Progenitor cell of endocrine pancreas (in vitro differentiated cells): ENCODE results near the gene FNDC5. TPM values are rescaled to one million over a fixed set of nuclear protein-coding genes. Genes with fewer than 3 reads are reported as not detected.

Source experiments
- DNase-seq: peaks from one replicate; pipeline ENCODE4 v3.0.0; 2021; ENCODE audit warnings: low spot score; ENCODE audit not compliant: unreplicated experiment
- H3K27ac Mint-ChIP-seq: 2 replicates; pipeline ENCODE4 v1.8.0; 2021; ENCODE audit warnings: mild to moderate bottlenecking, moderate library complexity, mixed read lengths
- H3K27me3 Mint-ChIP-seq: 2 replicates; pipeline ENCODE4 v1.8.0; 2021; ENCODE audit warnings: mixed read lengths
- H3K36me3 Mint-ChIP-seq: 2 replicates; pipeline ENCODE4 v1.8.0; 2022; ENCODE audit warnings: mixed read lengths; ENCODE audit not compliant: insufficient read depth
- H3K4me1 Mint-ChIP-seq: 2 replicates; pipeline ENCODE4 v1.8.0; 2021; ENCODE audit warnings: low read depth, mixed read lengths
- H3K4me3 Mint-ChIP-seq: 2 replicates; pipeline ENCODE4 v1.8.0; 2021; ENCODE audit warnings: low read depth, mild to moderate bottlenecking, moderate library complexity, mixed read lengths
- H3K9me3 Mint-ChIP-seq: 2 replicates; pipeline ENCODE4 v1.8.0; 2021; ENCODE audit warnings: low read depth, mixed read lengths
- total RNA-seq: library from RNA; stranded (reverse); gene quantifications from 2 replicates; pipeline ENCODE4 v1.2.1, GENCODE V29; 2021
- TF ChIP-seq, protein P1 (sequence below): fragments of 200-600 bp; sonication (generic); IDR thresholded peaks from one replicate; pipeline ENCODE4 v1.5.0; 2021; ENCODE audit warnings: antibody characterized with exemption, mild to moderate bottlenecking; ENCODE audit not compliant: unreplicated experiment

FNDC5 gene
- total RNA-seq, 1 donor from 2014 or later, result 6.3 TPM

DNA sequence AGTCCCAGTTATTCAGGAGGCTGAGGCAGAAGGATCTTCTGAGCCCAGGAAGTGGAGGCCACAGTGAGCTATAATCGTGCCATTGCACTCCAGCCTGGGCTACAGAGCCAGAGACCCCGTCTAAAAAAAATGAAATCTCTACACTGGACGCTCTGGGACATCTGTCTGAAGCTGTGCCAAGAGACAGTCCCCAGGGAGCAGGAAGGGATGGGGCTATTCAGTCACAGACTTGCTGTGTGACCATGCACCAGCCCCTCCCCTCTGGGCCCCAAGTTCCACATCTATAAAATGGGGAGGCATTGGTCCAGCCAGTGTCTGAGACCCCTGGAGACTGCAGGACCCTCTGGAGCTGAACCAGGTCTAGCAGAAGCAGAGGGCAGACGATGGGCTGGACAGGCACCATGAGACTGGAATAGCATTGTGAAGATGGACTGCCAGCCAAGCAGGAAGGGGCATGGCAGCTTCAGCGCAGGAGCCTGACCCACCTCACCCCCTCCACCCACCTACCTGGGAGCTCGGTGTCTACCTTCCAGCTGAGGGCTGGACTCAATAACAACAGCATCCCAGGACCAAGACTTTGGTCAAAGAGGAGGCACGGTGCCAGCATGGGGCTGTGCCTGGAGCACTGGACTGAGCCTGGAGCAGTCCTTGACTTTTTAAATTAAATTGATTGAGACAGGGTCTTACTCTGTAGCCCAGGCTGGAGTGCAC lies 29.0 kb upstream of the FNDC5 start:
- Mint-ChIP-seq H3K36me3 (no peaks in the 10 kb centered on the region), H3K4me1 (no peaks in the 10 kb centered on the region), H3K27ac (no peak overlapping the region), H3K27me3 (peaks cover 50% of the 10 kb centered on the region), H3K4me3 (peak overlapping the region; percentile 71), H3K9me3 (no peaks in the 10 kb centered on the region)
- no peak for DNase-seq
- TF ChIP-seq, protein P1, sequence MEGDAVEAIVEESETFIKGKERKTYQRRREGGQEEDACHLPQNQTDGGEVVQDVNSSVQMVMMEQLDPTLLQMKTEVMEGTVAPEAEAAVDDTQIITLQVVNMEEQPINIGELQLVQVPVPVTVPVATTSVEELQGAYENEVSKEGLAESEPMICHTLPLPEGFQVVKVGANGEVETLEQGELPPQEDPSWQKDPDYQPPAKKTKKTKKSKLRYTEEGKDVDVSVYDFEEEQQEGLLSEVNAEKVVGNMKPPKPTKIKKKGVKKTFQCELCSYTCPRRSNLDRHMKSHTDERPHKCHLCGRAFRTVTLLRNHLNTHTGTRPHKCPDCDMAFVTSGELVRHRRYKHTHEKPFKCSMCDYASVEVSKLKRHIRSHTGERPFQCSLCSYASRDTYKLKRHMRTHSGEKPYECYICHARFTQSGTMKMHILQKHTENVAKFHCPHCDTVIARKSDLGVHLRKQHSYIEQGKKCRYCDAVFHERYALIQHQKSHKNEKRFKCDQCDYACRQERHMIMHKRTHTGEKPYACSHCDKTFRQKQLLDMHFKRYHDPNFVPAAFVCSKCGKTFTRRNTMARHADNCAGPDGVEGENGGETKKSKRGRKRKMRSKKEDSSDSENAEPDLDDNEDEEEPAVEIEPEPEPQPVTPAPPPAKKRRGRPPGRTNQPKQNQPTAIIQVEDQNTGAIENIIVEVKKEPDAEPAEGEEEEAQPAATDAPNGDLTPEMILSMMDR, result no peak

DNA sequence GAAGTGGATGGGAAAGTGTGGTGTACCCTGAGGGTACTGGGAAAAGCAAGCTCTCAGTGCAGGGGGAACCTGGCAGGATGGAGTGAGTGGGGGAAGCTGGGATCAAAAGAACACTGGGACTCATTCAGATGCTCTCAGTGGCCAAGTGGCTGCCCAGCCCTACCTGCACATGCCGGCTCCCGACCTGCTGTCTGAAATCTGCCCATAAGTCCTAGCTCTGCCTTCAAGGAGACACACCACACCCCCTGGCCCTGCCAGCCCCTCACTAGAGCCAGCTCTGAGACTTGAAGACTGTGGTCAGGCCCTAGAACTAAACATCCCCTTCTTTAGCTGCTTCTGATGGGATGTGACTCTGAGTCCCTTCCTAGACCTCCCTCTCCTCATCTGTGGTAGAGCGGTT lies 28.2 kb upstream of the FNDC5 start:
- Mint-ChIP-seq H3K36me3 (no peaks in the 10 kb centered on the region), H3K4me3 (no peak overlapping the region), H3K4me1 (no peaks in the 10 kb centered on the region), H3K27ac (no peak overlapping the region), H3K27me3 (peaks cover 50% of the 10 kb centered on the region), H3K9me3 (no peaks in the 10 kb centered on the region)
- DNase-seq, result no peak
- TF ChIP-seq, protein P1, result no peak

DNA sequence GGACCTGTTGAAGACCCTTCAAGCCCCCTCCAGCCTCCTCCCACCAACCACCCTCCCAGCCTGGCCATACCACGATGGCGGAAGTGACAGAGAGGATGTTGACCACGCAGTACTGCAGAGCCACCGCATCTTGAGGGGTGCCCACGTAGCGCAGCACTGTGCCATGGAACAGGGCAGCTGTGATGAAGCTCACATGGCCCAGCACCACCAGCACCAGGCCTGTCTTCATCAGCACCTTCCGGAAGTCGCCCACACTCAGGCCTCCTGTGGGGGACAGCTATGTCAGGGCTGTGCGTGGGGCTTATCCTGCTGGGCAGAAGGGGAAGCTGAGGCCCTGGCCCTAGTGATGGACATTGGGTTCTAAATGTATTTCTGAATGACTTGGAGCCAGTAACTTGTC lies 27.3 kb upstream of the FNDC5 start:
- H3K27me3 Mint-ChIP-seq, result peaks cover 54% of the 10 kb centered on the region
- H3K9me3 Mint-ChIP-seq, result no peaks in the 10 kb centered on the region
- H3K4me3 Mint-ChIP-seq, result no peak overlapping the region
- no peak overlapping the region for H3K27ac Mint-ChIP-seq
- H3K4me1 Mint-ChIP-seq, result peaks cover 3% of the 10 kb centered on the region
- TF ChIP-seq, protein P1, result no peak
- no peak for DNase-seq
- no peaks in the 10 kb centered on the region for H3K36me3 Mint-ChIP-seq

DNA sequence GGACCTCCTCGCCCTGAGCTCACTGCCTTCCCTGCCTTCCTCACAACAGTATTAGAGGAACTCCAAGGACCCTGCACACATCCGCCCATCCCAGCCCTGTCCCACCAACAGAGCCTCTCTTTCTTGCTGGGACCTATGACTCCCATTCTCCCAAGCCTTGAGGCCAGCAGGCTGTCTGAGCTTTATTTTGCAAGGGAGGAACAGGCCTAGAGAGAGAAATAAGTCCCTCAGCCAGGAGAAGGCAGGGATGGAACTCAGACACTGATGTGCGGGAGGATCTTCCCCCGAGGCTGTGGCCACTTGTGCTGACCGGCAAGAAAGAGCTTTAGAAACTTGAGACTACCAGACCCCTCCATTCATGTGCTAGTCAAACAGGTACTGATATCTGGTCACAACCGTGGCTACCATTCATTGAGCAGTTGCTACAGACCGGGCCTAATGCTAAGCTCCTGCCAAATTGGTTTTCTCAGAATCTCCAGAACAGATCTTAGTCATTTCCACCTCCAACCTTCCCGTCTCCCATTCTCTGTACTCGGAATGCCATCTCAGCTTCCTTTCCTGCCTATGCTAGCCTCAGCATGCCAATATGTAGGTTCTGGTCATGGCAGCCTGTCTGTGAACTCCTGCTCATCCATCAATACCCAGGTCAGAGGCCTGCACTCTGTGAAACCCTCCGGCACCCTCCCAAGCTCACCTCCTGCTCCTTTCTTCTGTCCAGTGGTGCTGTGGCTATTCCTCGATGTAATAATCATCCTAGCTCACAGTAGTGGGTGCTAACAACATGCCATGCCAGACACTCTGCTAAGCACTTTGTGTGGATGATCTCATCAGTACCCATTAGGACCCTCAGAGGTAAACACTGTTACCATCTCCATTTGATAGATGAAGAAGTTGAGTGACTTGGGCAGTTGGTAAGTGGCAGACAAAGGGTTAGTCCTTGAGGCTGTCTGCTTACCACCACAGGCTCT lies 26.7 kb upstream of the FNDC5 start:
- Mint-ChIP-seq H3K27ac (no peak overlapping the region), H3K9me3 (no peaks in the 10 kb centered on the region), H3K4me1 (peaks cover 3% of the 10 kb centered on the region), H3K4me3 (no peak overlapping the region), H3K27me3 (peaks cover 53% of the 10 kb centered on the region), H3K36me3 (no peaks in the 10 kb centered on the region)
- TF ChIP-seq, protein P1, result no peak
- DNase-seq, result no peak

DNA sequence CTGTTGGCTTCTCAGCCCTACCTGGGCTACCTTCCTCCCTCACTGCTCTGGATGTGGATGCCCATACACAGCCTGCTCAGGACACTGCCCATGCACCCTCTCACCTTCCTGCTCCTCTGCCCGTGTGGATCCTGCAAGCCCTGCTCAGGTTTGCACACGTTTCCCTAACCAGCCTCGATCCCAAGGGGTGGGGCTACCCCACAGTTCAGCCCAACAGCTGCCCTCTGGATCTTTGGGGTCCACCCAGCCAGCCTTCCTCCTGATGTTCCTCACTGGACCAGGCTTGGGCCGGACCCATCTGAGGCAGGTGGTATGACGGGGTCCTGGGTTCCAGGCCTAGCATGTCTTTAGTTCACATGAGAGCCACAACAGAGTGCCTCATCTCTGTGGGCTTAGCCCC lies 25.7 kb upstream of the FNDC5 start:
- no peak overlapping the region for H3K27ac Mint-ChIP-seq

More for the DNA sequence above, 25.7 kb upstream of the FNDC5 start:
- Mint-ChIP-seq H3K4me3 (no peak overlapping the region), H3K27me3 (peaks cover 56% of the 10 kb centered on the region), H3K36me3 (no peaks in the 10 kb centered on the region), H3K9me3 (no peaks in the 10 kb centered on the region), H3K4me1 (peaks cover 3% of the 10 kb centered on the region)
- DNase-seq, result no peak
- TF ChIP-seq, protein P1, result no peak
